OCI-LY7 (cell line): ENCODE data around the gene IRS4. TPM values are rescaled to one million over a fixed set of nuclear protein-coding genes. Genes with fewer than 3 reads are reported as not detected.

ENCODE experiments used
- BruUV-seq: library from RNA; stranded (reverse); fragments of 400-500 nt; replicated peaks from 2 replicates; lab custom pipeline; 2021; lab: Mats Ljungman, UMichigan
- CTCF ChIA-PET: fragments of 300-600 bp; sonication (Branson Sonifier 250); formaldehyde crosslinking; loops from one replicate; lab custom pipeline; 2022; ENCODE audit warnings: antibody characterized with exemption; ENCODE audit not compliant: unreplicated experiment; lab: Charles Lee
- POLR2A ChIA-PET: fragments of 300-600 bp; sonication (Branson Sonifier 250); formaldehyde crosslinking; loops from one replicate; lab custom pipeline; 2022; ENCODE audit warnings: antibody characterized with exemption; lab: Charles Lee
- DNase-seq: peaks from one replicate; pipeline ENCODE4 v3.0.0-alpha.2; 2015; ENCODE audit warnings: low spot score
- H2AFZ ChIP-seq: fragments of 200-600 bp; sonication (generic), shearing (Covaris generic); 2 replicates; pipeline ENCODE4 v1.6.1; 2014; ENCODE audit warnings: mild to moderate bottlenecking, antibody characterized with exemption, low read length, moderate library complexity
- H3K27ac ChIP-seq: fragments of 200-600 bp; sonication (generic); 2 replicates; pipeline ENCODE4 v1.5.1; 2014; ENCODE audit warnings: mixed run types, low read depth, mild to moderate bottlenecking, moderate library complexity, low read length, inconsistent platforms; ENCODE audit not compliant: poor library complexity, severe bottlenecking
- H3K36me3 ChIP-seq: fragments of 200-600 bp; sonication (generic); 2 replicates; pipeline ENCODE4 v1.6.1; 2014; ENCODE audit warnings: mild to moderate bottlenecking, antibody characterized with exemption, low read length, moderate library complexity, mixed read lengths; ENCODE audit not compliant: insufficient read depth
- H3K4me1 ChIP-seq: fragments of 200-600 bp; sonication (generic); 2 replicates; pipeline ENCODE4 v1.5.1; 2014; ENCODE audit warnings: mild to moderate bottlenecking, low read length; ENCODE audit not compliant: insufficient read depth, poor library complexity, severe bottlenecking
- H3K4me2 ChIP-seq: fragments of 200-600 bp; sonication (generic); 2 replicates; pipeline ENCODE4 v1.6.1; 2014; ENCODE audit warnings: mild to moderate bottlenecking, low read length
- H3K4me3 ChIP-seq: fragments of 200-600 bp; sonication (generic); 2 replicates; pipeline ENCODE4 v1.5.1; 2014; ENCODE audit warnings: mild to moderate bottlenecking, low read depth, low read length; ENCODE audit not compliant: poor library complexity, severe bottlenecking
- H3K79me2 ChIP-seq: fragments of 200-600 bp; sonication (generic); 2 replicates; pipeline ENCODE4 v1.6.1; 2016; ENCODE audit warnings: low read depth, mild to moderate bottlenecking, low read length, moderate library complexity, mixed read lengths; ENCODE audit not compliant: insufficient read depth
- H3K9me2 ChIP-seq: fragments of 200-600 bp; sonication (generic); 2 replicates; pipeline ENCODE4 v1.6.1; 2016; ENCODE audit warnings: mild to moderate bottlenecking, low read length, mixed read lengths; ENCODE audit not compliant: insufficient read depth
- H3K9me3 ChIP-seq: fragments of 200-600 bp; sonication (generic); 2 replicates; pipeline ENCODE4 v1.6.1; 2014; ENCODE audit warnings: mild to moderate bottlenecking, mixed run types, low read length, mixed read lengths
- H4K20me1 ChIP-seq: fragments of 200-600 bp; sonication (generic); 2 replicates; pipeline ENCODE4 v1.6.1; 2014; ENCODE audit warnings: mild to moderate bottlenecking, antibody characterized with exemption, low read length, moderate library complexity, mixed read lengths; ENCODE audit not compliant: insufficient read depth
- EZH2phosphoT487 ChIP-seq: fragments of 200-600 bp; sonication (generic); IDR thresholded peaks from 2 replicates; pipeline ENCODE4 v1.6.1; 2018; ENCODE audit warnings: low read depth, borderline replicate concordance, mild to moderate bottlenecking, mixed run types, antibody characterized with exemption, low read length, moderate library complexity, mixed read lengths
- intact Hi-C: fragments of 100-400 bp; cut with micrococcal nuclease; formaldehyde crosslinking; loops from one replicate; pipeline ENCODE4 v1.10.0; 2022; ENCODE audit not compliant: unreplicated experiment
- total RNA-seq, 2 experiments: library from RNA; depleted of rRNA in 1 of 2; stranded (reverse); fragments of >200 nt in 1 of 2; shearing (Covaris generic) in 1 of 2; gene quantifications; 2 replicates each; pipeline ENCODE4 v1.2.3, GENCODE V29; 2014 to 2022
- TF ChIP-seq, protein P1 (sequence below): fragments of 200-600 bp; sonication (generic); conservative IDR thresholded peaks from 2 replicates; pipeline ENCODE4 v1.5.1; 2014; ENCODE audit warnings: mild to moderate bottlenecking, antibody characterized with exemption, low read length, moderate library complexity, mixed read lengths

The IRS4 gene
- total RNA-seq, 2 experiments from 2014 or later: not detected

GRCh38 chrX:108722561-108722960, 13.8 kb downstream of the IRS4 start:
- Histone ChIP-seq H2AFZ (no peak overlapping the region), H3K9me2 (no peaks in the 10 kb centered on the region), H4K20me1 (no peaks in the 10 kb centered on the region), H3K4me1 (no peaks in the 10 kb centered on the region), H3K36me3 (no peaks in the 10 kb centered on the region), H3K4me2 (no peak overlapping the region), H3K79me2 (no peaks in the 10 kb centered on the region), H3K9me3 (no peaks in the 10 kb centered on the region), H3K4me3 (no peak overlapping the region), H3K27ac (no peak overlapping the region)
- intact Hi-C loops: no loop called here
- CTCF ChIA-PET: no interaction called here
- POLR2A ChIA-PET: no interaction called here
- TF ChIP-seq EZH2phosphoT487: no peak
- no TSS peak for BruUV-seq
- DNase-seq: no peak

DNA sequence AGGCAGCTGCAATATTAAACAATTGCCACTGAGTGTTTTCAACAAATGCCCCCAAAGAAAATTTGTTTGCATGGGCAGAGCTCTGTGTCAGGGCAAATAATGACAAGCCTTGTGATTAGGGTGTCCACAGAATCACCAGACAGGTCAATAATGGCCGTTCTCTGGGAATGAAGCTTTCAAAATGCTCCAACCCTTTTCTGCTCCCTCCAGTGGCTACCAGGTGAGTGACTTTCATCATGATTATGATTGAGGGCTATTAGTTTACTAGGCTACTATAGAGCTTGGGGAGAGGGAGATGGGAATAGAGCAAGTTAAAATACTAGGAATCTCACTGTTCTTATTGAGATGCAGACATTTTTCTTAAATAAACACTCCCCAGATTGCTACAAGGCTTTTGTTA, 23.5 kb downstream of the IRS4 start:
- Histone ChIP-seq H3K4me2 (no peak overlapping the region), H3K9me3 (no peaks in the 10 kb centered on the region), H4K20me1 (no peaks in the 10 kb centered on the region), H3K9me2 (no peaks in the 10 kb centered on the region), H3K4me3 (no peak overlapping the region), H2AFZ (no peak overlapping the region), H3K36me3 (no peaks in the 10 kb centered on the region), H3K4me1 (no peaks in the 10 kb centered on the region), H3K79me2 (no peaks in the 10 kb centered on the region), H3K27ac (no peak overlapping the region)
- CTCF ChIA-PET: no interaction called here
- no TSS peak for BruUV-seq
- TF ChIP-seq, protein P1, sequence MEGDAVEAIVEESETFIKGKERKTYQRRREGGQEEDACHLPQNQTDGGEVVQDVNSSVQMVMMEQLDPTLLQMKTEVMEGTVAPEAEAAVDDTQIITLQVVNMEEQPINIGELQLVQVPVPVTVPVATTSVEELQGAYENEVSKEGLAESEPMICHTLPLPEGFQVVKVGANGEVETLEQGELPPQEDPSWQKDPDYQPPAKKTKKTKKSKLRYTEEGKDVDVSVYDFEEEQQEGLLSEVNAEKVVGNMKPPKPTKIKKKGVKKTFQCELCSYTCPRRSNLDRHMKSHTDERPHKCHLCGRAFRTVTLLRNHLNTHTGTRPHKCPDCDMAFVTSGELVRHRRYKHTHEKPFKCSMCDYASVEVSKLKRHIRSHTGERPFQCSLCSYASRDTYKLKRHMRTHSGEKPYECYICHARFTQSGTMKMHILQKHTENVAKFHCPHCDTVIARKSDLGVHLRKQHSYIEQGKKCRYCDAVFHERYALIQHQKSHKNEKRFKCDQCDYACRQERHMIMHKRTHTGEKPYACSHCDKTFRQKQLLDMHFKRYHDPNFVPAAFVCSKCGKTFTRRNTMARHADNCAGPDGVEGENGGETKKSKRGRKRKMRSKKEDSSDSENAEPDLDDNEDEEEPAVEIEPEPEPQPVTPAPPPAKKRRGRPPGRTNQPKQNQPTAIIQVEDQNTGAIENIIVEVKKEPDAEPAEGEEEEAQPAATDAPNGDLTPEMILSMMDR: no peak
- no peak for TF ChIP-seq EZH2phosphoT487
- POLR2A ChIA-PET: no interaction called here
- intact Hi-C loops: no loop called here
- DNase-seq: no peak

GRCh38 chrX:108704839-108705238, 31.5 kb downstream of the IRS4 start:
- BruUV-seq: no TSS peak
- POLR2A ChIA-PET: no interaction called here
- Histone ChIP-seq H2AFZ (no peak overlapping the region), H3K9me3 (no peaks in the 10 kb centered on the region), H3K4me1 (no peaks in the 10 kb centered on the region), H3K27ac (no peak overlapping the region), H3K36me3 (no peaks in the 10 kb centered on the region), H3K9me2 (no peaks in the 10 kb centered on the region), H4K20me1 (no peaks in the 10 kb centered on the region), H3K79me2 (no peaks in the 10 kb centered on the region), H3K4me3 (no peak overlapping the region), H3K4me2 (no peak overlapping the region)
- CTCF ChIA-PET: no interaction called here
- intact Hi-C loops: no loop called here
- no peak for TF ChIP-seq EZH2phosphoT487
- TF ChIP-seq, protein P1: no peak
- no peak for DNase-seq
